Frontal cortex (tissue), 4 donors: Measurements from ENCODE around the gene BANP. TPM values are rescaled to one million over a fixed set of nuclear protein-coding genes. Genes with fewer than 3 reads are reported as not detected.
"Not testable (repeated sequence)": the region's sequence is repeated elsewhere in the genome, so short reads cannot be mapped to it uniquely, and the experiment has no call there.

ENCODE experiments used
- DNase-seq, 2 donors: peaks; one replicate each; pipeline ENCODE4 v3.0.0; 2012; ENCODE audit warnings: low spot score in 2 of 2
- FAIRE-seq: peaks from 2 replicates; lab custom pipeline; 2012; peaks lifted over from hg19 to GRCh38; lab: Jason Lieb, UNC
- total RNA-seq: library from RNA; depleted of rRNA; stranded (reverse); fragments of >200 nt; gene quantifications from one replicate; pipeline ENCODE4 v1.2.3, GENCODE V29; 2014
- donor health status: control.
- donor health status: control.
- donor health status: control.

The BANP gene
- total RNA-seq, 1 donor from 2014 or later = 40.8 TPM

DNA sequence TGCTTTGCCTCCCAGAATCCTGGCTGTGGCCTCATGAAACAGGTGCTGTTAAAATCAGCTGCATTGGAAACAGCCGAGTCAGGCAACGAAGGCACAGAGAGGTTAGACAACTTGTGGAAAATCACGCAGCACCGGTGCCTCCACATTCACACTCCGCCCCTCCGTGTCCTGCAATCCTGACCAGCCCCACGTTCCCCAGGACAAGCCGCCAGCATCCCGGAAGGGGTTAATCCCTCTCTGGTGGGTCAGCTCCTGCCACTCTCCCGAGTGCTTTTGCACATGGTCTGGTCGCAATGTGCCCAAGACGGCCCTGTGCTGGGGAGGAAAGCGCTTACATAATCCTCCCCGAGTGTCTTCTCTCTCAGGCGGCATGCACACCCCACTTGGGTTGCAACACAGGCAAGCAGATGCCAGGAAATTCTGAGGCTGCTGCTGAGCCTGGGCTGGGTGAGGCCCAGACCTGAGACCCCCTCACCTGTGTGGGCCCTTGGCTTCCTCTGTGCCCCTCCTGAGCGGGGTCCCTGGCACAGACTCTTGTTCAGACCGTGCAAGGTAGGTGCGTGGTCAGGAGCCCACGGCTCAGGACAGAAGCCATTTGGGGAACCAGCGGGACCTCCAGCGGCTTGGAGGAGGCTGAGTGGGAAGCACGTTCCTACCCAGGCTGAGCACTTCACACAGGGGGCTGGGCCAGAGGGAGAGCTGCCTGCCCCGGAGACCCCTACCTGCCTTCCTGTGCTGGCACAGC is 138.6 kb downstream of the BANP start:
- DNase-seq, FAIRE-seq: not testable (repeated sequence)

DNA sequence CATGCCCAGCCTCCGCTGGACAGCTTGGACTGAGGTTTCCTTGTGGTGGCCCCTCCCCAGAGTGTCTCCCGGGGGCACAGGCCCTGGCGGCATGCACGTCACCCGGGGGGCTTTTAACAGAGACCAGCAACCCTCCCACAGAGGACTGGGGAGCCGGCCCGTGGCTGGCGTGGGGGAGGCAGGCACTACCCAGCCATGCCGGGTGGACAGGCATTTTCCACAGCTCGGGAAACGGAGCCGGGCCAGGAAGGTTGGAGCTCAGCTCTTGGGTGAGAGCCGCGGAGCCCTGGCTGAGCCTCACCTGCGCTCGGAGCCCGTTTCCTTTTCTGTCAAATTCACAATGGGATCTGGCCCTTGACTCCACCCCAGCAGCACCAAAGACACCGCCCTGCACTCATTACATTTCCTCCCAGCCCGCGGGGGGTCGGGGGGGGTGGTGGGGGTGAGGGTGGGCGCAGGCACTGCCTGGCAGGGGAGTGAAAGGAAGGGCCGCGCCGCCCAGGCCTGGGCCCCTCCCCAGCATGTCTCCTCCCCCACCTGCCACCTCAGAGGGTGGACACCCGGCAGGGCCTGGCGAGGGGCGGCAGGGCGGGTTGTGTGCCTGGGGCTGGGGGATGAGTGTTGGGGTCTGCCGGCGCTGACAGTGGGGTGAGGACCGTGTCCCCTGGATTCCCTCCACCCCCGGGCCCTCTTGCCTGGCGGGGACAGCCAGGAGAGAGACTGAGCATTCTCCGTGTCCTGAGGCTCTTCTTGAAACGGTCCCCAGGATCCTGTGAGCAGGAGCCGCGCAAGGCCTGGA is 139.3 kb downstream of the BANP start:
- not testable (repeated sequence) for FAIRE-seq, DNase-seq

DNA sequence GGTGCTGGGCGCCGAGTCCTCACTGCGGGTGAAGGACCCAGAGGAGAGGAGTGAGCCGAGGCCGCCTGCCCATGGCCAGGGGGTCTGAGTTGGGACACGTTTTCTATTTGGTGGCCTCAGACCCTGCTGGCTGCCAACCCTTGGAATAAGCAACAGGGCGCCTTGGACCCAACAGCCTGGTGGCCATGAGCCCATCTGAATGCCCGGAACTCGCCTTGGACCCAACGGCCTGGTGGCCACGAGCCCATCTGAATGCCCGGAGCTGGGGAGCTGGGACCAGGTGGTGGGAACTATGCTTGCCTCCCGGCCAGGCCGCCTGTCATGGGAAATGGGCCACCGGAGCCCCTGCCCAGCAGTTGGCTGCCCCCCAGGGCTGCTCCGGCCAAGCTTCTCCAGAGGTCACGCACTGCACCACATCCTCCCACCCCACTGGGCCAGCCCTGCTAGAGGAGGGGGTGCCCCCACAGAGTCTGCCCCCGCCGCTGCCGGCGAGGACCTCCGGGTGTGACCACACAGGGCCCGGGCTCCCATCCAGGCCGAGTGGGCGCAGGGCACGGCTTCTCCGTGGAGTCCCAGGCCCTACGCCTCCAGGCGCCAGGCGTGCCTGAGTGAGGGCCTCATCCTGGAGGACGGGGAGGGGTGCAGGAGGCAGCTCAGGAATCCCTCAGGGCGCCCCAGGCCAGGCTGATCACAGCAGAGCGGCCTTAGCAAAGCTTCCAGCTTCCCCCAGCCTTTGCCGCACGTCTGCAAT is 140.2 kb downstream of the BANP start:
- DNase-seq = peak in 1 of 2 donors; percentile 15

DNA sequence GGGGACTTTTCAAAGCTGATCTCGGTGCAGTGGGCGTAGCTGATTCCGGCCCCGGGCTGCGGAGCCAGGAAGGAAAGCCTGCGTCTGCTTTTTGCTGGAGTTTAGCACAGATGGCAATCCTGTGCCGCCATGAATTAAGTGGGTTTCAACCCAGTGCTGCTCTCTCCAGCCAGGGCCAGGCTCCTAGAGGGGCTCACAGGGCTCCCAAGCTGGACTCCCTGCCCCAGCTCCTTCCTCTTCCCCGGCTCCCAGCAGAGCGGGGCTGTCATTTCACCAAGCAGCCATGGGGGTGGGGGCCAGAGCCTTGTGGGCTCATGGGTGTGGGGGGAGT is 140.7 kb downstream of the BANP start:
- not testable (repeated sequence) for DNase-seq

More for the DNA sequence above, 140.2 kb downstream of the BANP start:
- FAIRE-seq = not testable (repeated sequence)

DNA sequence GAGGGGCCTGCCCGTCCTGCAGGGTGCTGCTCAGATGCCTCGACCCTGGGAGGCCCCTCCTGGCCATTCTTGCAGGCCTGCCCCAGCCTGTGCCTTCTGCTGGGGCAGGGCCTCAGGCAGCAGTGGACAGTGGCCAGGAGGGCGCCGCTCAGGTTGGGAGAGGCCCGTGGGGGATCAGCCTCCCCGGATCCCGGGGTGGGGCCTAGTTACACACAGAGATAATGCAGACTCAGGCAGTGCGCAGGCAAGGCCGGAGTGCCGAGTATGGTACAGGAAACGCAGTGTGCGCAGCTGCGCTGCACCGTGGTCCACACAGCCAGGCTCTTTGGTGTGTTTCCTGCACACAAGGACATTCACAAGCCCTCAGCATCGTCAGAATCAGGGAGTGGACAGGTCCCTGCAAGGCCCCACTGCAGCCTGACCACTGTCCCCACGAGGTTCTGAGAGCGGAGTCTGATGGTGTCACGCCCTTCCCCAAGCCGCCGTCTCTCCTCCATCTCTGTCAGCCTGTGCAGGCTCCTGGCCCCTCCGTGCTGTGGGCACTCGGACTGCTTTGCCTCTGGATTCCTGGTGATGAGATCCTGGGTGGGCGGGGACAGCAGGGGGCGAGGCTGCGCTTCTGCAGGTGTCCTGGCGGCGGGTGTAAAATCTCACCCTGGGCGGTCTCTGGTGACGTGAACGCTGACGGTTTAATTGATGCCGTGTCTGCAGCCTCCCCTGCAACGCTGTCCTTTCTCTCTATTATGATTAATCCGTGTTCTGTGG is 141.7 kb downstream of the BANP start:
- FAIRE-seq, DNase-seq: not testable (repeated sequence)

More for the DNA sequence above, 140.7 kb downstream of the BANP start:
- not testable (repeated sequence) for FAIRE-seq

DNA sequence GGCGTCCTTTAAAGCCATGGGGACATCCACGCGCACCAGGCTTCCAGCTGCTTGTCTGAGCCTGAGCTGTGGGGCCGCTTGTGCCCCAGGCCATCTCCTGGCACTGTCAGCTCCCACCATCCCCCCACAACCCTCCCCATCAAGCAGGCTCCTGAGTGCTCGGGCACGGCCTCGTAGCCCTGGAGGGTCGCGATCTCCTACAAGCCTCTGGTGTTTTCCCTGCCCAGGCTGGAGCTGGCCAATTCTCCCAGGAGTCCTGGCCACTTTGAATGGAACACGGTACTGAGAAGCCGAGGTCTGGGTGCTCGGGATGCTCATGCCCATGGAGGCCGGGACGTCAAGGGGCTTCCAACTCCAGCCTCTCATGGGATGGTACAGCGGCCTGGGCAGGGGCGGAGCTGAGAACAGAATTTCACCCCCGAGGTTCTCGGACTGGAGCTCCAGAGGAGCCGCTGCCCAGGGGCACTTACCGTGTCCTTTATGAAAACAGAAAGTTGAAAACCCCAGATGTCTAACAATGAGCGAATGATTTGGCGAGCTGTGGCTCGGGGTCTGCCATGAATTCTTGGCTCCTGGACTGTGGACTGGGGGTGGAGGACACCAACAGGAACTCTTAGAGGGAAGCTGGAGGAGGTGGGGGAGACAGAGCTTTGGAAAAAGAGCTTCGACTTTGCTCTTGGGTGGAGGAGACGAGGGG is 142.5 kb downstream of the BANP start:
- not testable (repeated sequence) for FAIRE-seq, DNase-seq

DNA sequence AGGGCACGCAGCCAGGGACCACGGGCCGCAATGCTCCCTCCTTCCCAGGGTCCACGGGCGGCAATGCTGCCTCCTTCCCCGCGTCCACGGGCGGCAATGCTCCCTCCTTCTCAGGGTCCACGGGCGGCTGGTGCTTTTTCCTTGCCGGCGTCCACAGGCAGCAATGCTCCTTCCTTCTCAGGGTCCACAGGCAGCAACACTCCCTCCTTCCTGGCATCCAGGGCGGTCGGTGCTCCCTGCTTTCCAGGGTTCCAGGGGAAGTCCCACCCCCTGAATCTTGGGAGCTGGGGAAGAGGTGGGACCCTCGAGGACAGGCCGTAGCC is 143.0 kb downstream of the BANP start:
- not testable (repeated sequence) for FAIRE-seq

DNA sequence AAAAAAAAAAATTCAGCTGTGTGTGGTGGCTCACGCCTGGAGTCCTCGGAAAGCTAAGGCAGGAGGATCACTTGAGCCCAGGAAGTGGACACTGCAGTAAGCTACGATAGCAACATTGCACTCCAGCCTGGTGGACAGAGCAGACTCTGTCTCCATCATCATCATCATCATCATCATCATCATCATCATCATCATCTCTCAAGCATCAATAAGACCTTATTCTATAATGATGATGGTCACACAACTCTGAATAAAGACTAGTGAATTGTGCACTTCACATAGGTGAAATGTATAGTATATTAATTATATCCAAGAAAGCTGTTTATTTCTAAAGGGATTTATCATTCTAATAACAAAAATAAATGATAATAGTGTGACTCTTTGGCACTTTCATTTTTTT is 143.7 kb downstream of the BANP start:
- not testable (repeated sequence) for DNase-seq, FAIRE-seq

More for the DNA sequence above, 143.0 kb downstream of the BANP start:
- not testable (repeated sequence) for DNase-seq

DNA sequence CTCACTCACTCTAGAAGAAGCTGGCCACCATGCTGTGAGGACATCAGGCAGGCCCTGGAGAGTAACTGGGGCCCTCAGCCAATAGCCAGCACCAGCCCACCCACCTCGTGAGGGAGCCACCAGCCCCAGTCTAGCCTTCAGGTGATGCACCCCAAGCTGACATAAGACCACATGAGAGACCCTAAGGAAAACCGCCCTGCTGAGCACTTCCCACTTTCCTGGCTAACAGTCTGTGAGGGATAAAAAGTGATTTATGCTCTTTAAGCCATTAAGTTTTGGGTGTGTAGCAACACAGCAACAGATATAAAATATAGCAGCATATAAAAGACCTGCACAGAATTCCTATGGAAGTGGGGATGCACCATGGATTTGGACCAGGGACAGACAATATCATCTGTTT is 145.4 kb downstream of the BANP start:
- DNase-seq, FAIRE-seq: not testable (repeated sequence)

DNA sequence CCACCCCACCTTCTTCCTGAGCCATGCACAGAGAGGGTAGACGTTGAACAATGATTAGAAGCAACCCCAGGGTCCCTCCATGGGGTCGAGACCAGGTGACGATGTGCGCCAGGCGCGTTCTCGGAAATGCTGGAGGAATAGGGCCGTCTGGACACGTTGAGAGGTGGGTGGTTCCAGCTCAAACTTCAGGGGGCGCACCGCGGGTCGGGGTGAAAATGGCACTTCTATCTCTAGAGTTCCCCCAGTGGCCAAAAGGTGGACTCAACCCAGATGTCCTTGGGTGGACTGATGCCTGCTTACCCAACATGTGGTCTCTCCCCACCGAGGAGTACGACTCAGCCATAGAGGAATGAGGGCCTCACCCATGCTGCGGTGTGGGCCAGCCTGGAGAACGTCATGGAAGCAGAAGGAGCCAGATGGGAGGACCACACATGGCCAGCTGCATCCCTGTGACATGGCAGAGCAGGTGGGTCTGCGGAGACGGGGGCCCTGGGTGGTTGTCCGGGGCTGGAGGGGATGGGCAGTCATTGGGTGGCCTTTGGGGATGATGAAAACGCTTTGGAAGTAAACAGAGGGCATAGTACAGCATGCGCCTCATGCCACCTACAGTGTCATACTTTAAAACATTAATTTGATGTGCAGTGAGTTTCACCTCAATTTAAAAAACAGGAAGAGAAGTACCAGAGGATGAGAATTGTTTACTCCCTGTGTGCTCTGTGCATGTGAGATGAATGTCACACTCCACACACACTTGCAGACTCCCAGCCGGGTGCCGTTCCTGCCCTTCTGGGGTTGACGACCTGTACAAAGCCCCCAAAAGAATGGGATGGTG is 147.7 kb downstream of the BANP start:
- not testable (repeated sequence) for DNase-seq, FAIRE-seq

DNA sequence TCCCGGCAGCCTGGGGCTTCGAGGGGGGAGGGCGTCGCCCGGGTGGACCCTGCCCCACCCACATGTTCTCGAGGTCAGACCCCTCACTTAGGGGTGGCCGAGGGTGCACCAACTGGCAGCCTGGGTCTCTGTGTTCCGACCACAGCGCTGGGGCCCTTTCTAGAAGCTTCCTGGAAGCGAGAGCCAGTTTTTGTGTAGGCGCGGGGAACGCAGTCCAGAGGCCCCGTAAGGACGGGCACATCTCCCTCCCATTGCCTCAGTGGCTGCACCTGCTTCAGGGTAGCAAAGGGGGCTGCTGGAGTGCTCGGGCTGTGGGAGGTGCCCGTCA is 148.3 kb downstream of the BANP start:
- DNase-seq (no peak), FAIRE-seq (no peak)

DNA sequence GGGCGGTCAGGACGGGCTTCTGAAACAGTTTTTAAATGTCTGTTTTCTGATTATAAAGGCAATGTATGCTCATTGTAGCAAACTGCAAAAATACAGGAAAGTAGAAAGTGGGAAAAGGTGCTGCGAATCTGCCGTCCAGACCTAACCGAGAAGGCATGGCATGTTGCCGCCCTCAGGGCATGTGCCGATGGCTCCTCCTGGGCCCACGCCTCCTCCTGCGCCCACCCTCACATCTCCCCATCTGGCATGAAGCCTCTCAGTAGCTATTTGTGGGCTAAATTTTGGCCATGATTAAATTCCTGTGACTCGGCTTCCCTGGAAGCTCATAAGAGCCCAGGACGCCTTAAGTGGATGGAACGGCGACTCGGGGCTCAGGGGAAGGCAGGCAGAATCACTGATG is 148.7 kb downstream of the BANP start:
- DNase-seq, FAIRE-seq: not testable (repeated sequence)

DNA sequence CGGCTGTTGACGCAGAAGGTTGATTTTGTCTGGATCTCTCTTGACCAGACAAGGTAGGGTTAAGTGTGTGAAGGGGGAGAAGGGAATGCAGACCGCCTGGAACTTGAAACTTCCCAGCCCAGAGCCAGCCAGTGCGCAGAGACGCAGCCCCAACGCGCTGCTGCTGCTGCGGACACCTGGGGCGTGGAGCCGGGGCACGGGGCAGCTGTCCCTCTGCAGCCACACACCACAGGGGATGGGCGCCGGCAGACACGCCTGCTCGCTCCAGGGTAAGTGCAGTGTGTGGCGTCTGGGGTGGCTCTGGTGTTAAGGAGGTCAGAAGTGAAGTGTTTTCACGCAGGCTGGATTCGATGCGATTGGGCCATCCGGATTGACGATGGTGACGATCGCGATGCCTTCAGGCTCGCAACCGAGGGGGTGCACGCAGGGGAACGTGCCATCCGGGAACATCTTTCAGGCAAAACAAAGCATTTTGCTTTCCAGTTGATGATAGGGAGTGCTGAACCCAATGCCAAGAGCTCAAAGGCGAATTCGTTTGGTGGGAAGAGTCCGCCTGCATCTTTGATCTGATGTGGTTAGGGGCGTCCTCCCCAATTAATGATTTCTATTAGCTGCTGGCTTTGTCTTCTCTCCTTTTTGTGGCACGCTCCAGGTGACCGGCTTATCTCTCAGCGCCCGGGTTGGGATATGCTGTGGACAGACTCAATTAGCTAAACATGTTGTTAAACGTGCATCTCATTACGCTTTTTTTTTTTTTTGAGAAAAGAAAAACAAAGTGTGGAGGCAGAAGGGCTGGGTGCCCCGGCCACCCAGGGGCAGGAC is 149.8 kb downstream of the BANP start:
- not testable (repeated sequence) for DNase-seq, FAIRE-seq

DNA sequence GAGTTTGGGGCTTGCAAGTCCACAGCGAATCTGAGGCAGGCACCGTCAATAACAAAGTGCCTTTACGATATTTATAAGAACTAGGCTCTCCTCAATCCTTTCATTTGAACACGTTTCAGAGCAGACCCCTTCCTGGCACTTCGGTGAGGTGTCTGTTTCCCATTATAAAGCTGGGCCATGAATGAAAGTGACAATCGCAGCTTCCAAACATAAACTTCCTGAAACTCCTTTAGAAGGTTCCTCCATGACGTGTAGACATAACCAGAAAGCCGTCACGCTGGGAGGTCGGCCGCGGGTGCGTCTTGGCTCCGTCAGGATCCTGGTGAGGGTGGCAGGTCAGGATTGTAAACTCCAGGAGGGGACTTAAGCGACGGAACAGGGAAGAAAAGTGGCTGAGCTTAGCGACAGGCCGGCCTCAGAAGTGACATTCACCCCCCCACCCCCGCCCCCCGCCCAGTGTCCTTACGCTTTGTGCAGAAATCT is 150.4 kb downstream of the BANP start:
- FAIRE-seq, DNase-seq: not testable (repeated sequence)

DNA sequence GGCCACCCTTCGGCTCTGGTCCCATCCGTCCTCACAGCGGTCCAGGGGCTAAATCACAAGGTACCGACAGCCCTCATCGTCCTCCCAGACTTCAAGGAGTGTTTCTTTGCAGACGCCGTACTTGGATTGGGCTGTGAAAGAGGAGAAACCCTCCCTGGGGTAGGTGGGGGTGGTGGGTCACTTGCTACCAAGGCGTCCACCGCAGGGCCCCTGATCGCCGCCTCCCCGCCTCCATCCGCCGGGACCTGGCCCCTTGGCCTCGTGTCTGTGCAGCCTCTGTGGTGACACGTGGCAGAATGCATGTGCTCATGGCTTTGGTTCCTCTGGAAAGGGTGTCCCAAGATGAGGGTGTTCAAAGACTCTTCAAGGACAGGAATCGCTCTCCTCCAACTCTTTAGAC is 151.4 kb downstream of the BANP start:
- no peak for FAIRE-seq

DNA sequence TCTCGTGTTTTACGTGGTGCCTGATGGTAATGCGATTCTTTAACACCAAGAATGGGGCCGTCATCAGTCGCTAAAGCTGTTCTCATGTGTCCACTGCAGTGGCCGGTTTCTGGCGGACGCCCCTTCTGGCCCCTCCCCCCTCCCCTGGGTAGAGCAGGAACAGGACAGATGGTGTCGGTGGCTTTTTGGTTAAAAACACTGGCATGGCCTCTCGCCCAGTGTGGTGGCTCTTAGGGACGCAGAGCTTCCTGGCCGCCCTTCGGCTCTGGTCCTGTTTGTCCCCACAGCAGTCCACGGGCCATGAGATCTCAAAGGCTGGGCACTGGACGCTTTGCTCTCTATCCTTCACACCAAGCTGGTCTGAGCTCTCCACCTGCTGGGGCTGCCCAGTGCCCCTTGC is 151.8 kb downstream of the BANP start:
- FAIRE-seq (no peak), DNase-seq (no peak)

More for the DNA sequence above, 151.4 kb downstream of the BANP start:
- DNase-seq = no peak

DNA sequence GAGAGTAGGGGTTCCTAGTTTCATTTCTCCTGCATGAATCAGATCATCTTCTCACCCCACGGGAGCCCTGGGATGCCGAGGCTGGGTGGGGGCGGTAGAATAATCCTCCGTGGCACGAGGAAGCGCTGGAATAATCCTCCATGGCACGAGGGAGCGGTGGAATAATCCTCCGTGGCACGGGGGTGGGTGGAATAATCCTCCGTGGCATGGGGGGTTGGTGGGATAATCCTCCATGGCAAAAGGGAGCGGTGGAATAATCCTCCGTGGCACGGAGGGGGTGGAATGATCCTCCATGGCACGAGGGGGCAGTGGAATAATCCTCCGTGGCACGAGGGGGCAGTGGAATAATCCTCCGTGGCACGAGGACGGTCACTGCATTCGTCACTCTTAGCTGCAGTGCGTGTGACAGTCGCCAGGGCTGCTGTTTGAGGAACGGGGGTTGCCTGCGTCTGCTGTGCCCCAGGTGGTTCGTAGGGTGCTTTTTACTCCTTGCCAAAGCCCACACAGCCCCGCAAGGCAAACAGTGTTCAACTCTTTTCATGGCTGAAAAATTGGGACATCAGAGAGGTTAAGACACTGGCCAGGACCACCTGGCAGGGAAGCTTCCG is 152.5 kb downstream of the BANP start:
- FAIRE-seq = no peak
- no peak for DNase-seq
